A673 (cell line): ENCODE data around the gene TRAF1. TPM values are rescaled to one million over a fixed set of nuclear protein-coding genes. Genes with fewer than 3 reads are reported as not detected.

Experiments used
- BruUV-seq: library from RNA; stranded (reverse); fragments of 400-500 nt; replicated peaks from 2 replicates; lab custom pipeline; 2021; lab: Mats Ljungman, UMichigan
- CTCF ChIA-PET: fragments of 300-600 bp; sonication (Branson Sonifier 250); formaldehyde crosslinking; loops from one replicate; lab custom pipeline; 2022; ENCODE audit warnings: antibody characterized with exemption; lab: Charles Lee
- POLR2A ChIA-PET: fragments of 300-600 bp; sonication (Branson Sonifier 250); formaldehyde crosslinking; loops from one replicate; lab custom pipeline; 2022; ENCODE audit warnings: antibody characterized with exemption; ENCODE audit not compliant: low non-redundant PET; lab: Charles Lee
- DNase-seq: peaks from one replicate; pipeline ENCODE4 v3.0.0-alpha.2; 2015; ENCODE audit warnings: low spot score
- H3K27ac ChIP-seq: fragments of 200-600 bp; sonication (generic); 2 replicates; pipeline ENCODE4 v1.5.1; 2016; ENCODE audit warnings: mixed run types, low read depth, mild to moderate bottlenecking, mixed read lengths, antibody characterized with exemption, low read length; ENCODE audit not compliant: poor library complexity, severe bottlenecking
- H3K27me3 ChIP-seq: fragments of 200-600 bp; sonication (generic); replicated peaks from 2 replicates; pipeline ENCODE4 v1.6.1; 2017; ENCODE audit warnings: mixed run types, low read depth, mild to moderate bottlenecking, mixed read lengths, antibody characterized with exemption, low read length; ENCODE audit not compliant: insufficient read depth, poor library complexity
- H3K36me3 ChIP-seq: fragments of 200-600 bp; sonication (generic); 2 replicates; pipeline ENCODE4 v1.6.1; 2016; ENCODE audit warnings: mixed run types, mild to moderate bottlenecking, mixed read lengths, antibody characterized with exemption, low read length; ENCODE audit not compliant: insufficient read depth, poor library complexity, severe bottlenecking
- H3K4me1 ChIP-seq: fragments of 200-600 bp; sonication (generic); 2 replicates; pipeline ENCODE4 v1.6.1; 2017; ENCODE audit warnings: mixed run types, mild to moderate bottlenecking, mixed read lengths, antibody characterized with exemption, low read length; ENCODE audit not compliant: insufficient read depth, poor library complexity, severe bottlenecking
- H3K4me3 ChIP-seq: fragments of 200-600 bp; sonication (generic); 2 replicates; pipeline ENCODE4 v1.5.1; 2016; ENCODE audit warnings: low read depth, mixed run types, mild to moderate bottlenecking, mixed read lengths, low read length; ENCODE audit not compliant: poor library complexity, severe bottlenecking
- H3K9me3 ChIP-seq: fragments of 200-600 bp; sonication (generic); 2 replicates; pipeline ENCODE4 v1.6.1; 2016; ENCODE audit warnings: mixed run types, low read depth, mild to moderate bottlenecking, mixed read lengths, antibody characterized with exemption, low read length; ENCODE audit not compliant: poor library complexity, severe bottlenecking
- CTCF ChIP-seq: fragments of 300-800, 200-600 bp; sonication (generic); conservative IDR thresholded peaks from 2 replicates; pipeline ENCODE4 v1.5.1; 2017; ENCODE audit warnings: low read depth, mild to moderate bottlenecking, antibody characterized with exemption, low read length, moderate library complexity, mixed read lengths
- EZH2 ChIP-seq: fragments of 200-600 bp; sonication (generic); IDR thresholded peaks from 2 replicates; pipeline ENCODE4 v1.6.1; 2017; ENCODE audit warnings: borderline replicate concordance, low read depth, mild to moderate bottlenecking, mixed read lengths, antibody characterized with exemption, low read length; ENCODE audit not compliant: poor library complexity, severe bottlenecking
- intact Hi-C: fragments of 100-400 bp; cut with micrococcal nuclease; formaldehyde crosslinking; loops from one replicate; pipeline ENCODE4 v1.10.0; 2022; ENCODE audit not compliant: unreplicated experiment
- total RNA-seq: library from RNA; stranded (reverse); gene quantifications from 2 replicates; pipeline ENCODE4 v1.2.3, GENCODE V29; 2021

Gene TRAF1
- total RNA-seq, 1 experiment from 2014 or later, result 0.73 TPM

GRCh38 chr9:120855827-120856670 lies 70.5 kb downstream of the TRAF1 start:
- Histone ChIP-seq H3K9me3 (no peaks in the 10 kb centered on the region), H3K4me1 (no peaks in the 10 kb centered on the region), H3K27ac (no peak overlapping the region), H3K4me3 (no peak overlapping the region), H3K36me3 (peaks cover 15% of the 10 kb centered on the region), H3K27me3 (no peaks in the 10 kb centered on the region)
- CTCF ChIA-PET, result no interaction called here
- intact Hi-C loops, result no loop called here
- no peak for TF ChIP-seq CTCF
- no peak for TF ChIP-seq EZH2
- DNase-seq, result no peak
- POLR2A ChIA-PET, result interaction anchor here (0.6 kb wide), 1 partner anchor 12 kb away, joined by 6 read pairs; no protein-coding TSS in a partner anchor
- no TSS peak for BruUV-seq

- H3K4me3 ChIP-seq, result no peak overlapping the region
- H3K27ac ChIP-seq, result no peak overlapping the region
- intact Hi-C loops, result no loop called here
- no peaks in the 10 kb centered on the region for H3K4me1 ChIP-seq
- DNase-seq, result no peak
- CTCF ChIA-PET, result no interaction called here
- no peaks in the 10 kb centered on the region for H3K9me3 ChIP-seq
- H3K27me3 ChIP-seq, result no peaks in the 10 kb centered on the region
- no peak for TF ChIP-seq EZH2
- no peak for TF ChIP-seq CTCF
- no TSS peak for BruUV-seq
- POLR2A ChIA-PET, result interaction anchor here (0.6 kb wide), 1 partner anchor 11 kb away, joined by 6 read pairs; no protein-coding TSS in a partner anchor
- peaks cover 7% of the 10 kb centered on the region for H3K36me3 ChIP-seq
Measured at GRCh38 chr9:120854596-120855327, 71.8 kb downstream of the TRAF1 start.

- ChIA-PET POLR2A (no interaction called here), CTCF (no interaction called here)
- intact Hi-C loops, result no loop called here
- Histone ChIP-seq H3K4me3 (no peak overlapping the region), H3K27me3 (no peaks in the 10 kb centered on the region), H3K27ac (no peak overlapping the region), H3K36me3 (peaks cover 5% of the 10 kb centered on the region), H3K9me3 (no peaks in the 10 kb centered on the region), H3K4me1 (no peaks in the 10 kb centered on the region)
- TF ChIP-seq EZH2 (no peak), CTCF (no peak)
- BruUV-seq, result no TSS peak
- no peak for DNase-seq
Measured at GRCh38 chr9:120853198-120853597, 73.4 kb downstream of the TRAF1 start.

Other genes starting within 250 kb of the TRAF1 start
- gene MEGF9, start 212.3 kb downstream of the TRAF1 start, total RNA-seq, result 11.5 and 12.2 TPM in 2 replicates
- gene FBXW2, start 133.4 kb downstream of the TRAF1 start, total RNA-seq, result 63.9 and 68.5 TPM in 2 replicates
- gene PSMD5, start 83.9 kb downstream of the TRAF1 start, total RNA-seq, result 64.9 and 67.0 TPM in 2 replicates
- gene PHF19, start 49.6 kb downstream of the TRAF1 start, total RNA-seq, result 75.7 and 77.4 TPM in 2 replicates
- gene C5, start 123.5 kb upstream of the TRAF1 start, total RNA-seq, result 4.0 and 4.4 TPM in 2 replicates
- 26.3 and 30.0 TPM in 2 replicates for gene CNTRL, start 148.2 kb upstream of the TRAF1 start, total RNA-seq